Mesendoderm (in vitro differentiated cells): ENCODE data around the gene ZC3H6.
A peak's percentile ranks its signal among the peaks of the same experiment; 100 is the strongest.

Source experiments
- DNase-seq: peaks from one replicate; pipeline ENCODE4 v3.0.0; 2013
- H2AK5ac ChIP-seq: 2 replicates; pipeline ENCODE4 v1.6.1; 2013; ENCODE audit warnings: low read length, inconsistent platforms
- H2BK120ac ChIP-seq: 2 replicates; pipeline ENCODE4 v1.6.1; 2013; ENCODE audit warnings: low read depth, mild to moderate bottlenecking, low read length, moderate library complexity, mixed read lengths
- H2BK15ac ChIP-seq: replicated peaks from 2 replicates; pipeline ENCODE4 v1.6.1; 2013; ENCODE audit warnings: low read depth, mild to moderate bottlenecking, moderate library complexity
- H2BK5ac ChIP-seq: 2 replicates; pipeline ENCODE4 v1.6.1; 2013; ENCODE audit warnings: low read length, inconsistent platforms
- H3K18ac ChIP-seq: 2 replicates; pipeline ENCODE4 v1.6.1; 2013; ENCODE audit warnings: mild to moderate bottlenecking, low read length, mixed read lengths
- H3K23ac ChIP-seq: one replicate; pipeline ENCODE4 v1.6.1; 2013; ENCODE audit warnings: low read length
- H3K27ac ChIP-seq: 2 replicates; pipeline ENCODE4 v1.5.1; 2013; ENCODE audit warnings: low read depth, mild to moderate bottlenecking, inconsistent platforms, low read length, moderate library complexity
- H3K27me3 ChIP-seq: 2 replicates; pipeline ENCODE4 v1.6.1; 2013; ENCODE audit warnings: low read length, control low read depth, mild to moderate bottlenecking, inconsistent platforms; ENCODE audit not compliant: insufficient read depth, poor library complexity
- H3K36me3 ChIP-seq: 2 replicates; pipeline ENCODE4 v1.6.1; 2013; ENCODE audit warnings: low read length, inconsistent platforms; ENCODE audit not compliant: control insufficient read depth, insufficient read depth
- H3K4ac ChIP-seq: one replicate; pipeline ENCODE4 v1.6.1; 2013; ENCODE audit warnings: low read depth, mild to moderate bottlenecking, low read length, moderate library complexity
- H3K4me1 ChIP-seq: 2 replicates; pipeline ENCODE4 v1.6.1; 2013; ENCODE audit warnings: low read depth, low read length, inconsistent platforms; ENCODE audit not compliant: control insufficient read depth
- H3K4me2 ChIP-seq: 2 replicates; pipeline ENCODE4 v1.6.1; 2013; ENCODE audit warnings: low read length
- H3K4me3 ChIP-seq: 2 replicates; pipeline ENCODE4 v1.5.1; 2013; ENCODE audit warnings: mild to moderate bottlenecking, low read length
- H3K56ac ChIP-seq: one replicate; pipeline ENCODE4 v1.6.1; 2013; ENCODE audit warnings: low read length
- H3K79me1 ChIP-seq: 2 replicates; pipeline ENCODE4 v1.6.1; 2013; ENCODE audit warnings: low read length, inconsistent platforms
- H3K79me2 ChIP-seq: 2 replicates; pipeline ENCODE4 v1.6.1; 2013; ENCODE audit warnings: mild to moderate bottlenecking, low read length; ENCODE audit not compliant: control insufficient read depth, insufficient read depth
- H3K9ac ChIP-seq: 2 replicates; pipeline ENCODE4 v1.6.1; 2013; ENCODE audit warnings: low read length, inconsistent platforms
- H4K5ac ChIP-seq: one replicate; pipeline ENCODE4 v1.6.1; 2013; ENCODE audit warnings: low read length
- H4K8ac ChIP-seq: one replicate; pipeline ENCODE4 v1.6.1; 2013; ENCODE audit warnings: low read depth, mild to moderate bottlenecking, control low read depth, low read length, moderate library complexity
- WGBS: extraction: QIAGEN DNeasy Blood & Tissue Kit; methylation state at CpG from one replicate; pipeline ENCODE4 v1.1.7; 2013; ENCODE audit warnings: low lambda C conversion rate, missing lambda C conversion rate; ENCODE audit not compliant: insufficient coverage; ENCODE audit errors: extremely low coverage; 5-methylcytosine and 5-hydroxymethylcytosine counted together

The ZC3H6 gene

DNA sequence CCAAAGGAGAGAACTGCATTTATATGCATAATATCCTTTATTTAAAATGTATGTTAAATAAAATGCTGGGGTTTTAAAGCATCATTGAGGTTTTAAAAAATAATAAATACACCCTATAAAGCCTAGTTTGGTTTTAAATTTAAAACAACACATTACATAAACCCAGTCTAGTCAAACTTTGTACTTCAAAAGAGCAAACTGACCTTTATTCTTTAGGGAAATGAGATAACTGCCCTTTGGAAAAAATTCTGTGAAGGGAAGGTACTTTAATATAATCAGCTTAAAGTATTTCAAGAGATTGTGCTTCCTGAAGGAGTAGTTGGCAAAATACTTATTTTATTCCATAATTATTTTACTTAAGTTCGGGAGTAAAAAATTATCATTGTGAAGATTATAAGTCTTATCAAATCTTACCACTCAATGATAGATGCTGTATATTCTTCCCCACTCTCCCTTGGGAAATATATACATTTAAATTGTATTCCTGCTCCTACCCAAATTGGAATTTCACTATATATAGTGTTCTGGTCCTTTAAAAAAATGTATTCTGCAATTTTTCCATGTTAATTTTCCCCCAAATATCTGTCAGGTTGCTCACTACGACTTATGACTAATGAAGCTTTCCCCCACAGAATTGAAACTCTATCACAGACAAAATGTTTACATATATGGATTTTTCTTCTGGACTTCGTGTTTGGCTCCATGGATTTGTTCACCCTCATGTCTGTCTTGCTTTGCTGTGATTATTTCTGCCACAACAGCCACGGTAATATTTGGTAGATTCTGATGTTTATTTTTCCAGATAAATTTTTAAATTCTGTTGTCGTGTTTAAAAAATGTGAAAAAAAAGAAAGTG is 42.1 kb downstream of the ZC3H6 start:
- H3K56ac ChIP-seq, result no peak overlapping the region
- DNase-seq, result no peak
- H3K9ac ChIP-seq, result no peak overlapping the region
- H3K4me2 ChIP-seq, result no peak overlapping the region
- H3K27ac ChIP-seq, result no peak overlapping the region
- H3K4me1 ChIP-seq, result no peaks in the 10 kb centered on the region
- no peak overlapping the region for H4K5ac ChIP-seq
- H3K18ac ChIP-seq, result no peak overlapping the region
- H3K27me3 ChIP-seq, result no peaks in the 10 kb centered on the region
- 100% methylated on average over 1 of the region's 5 CpGs for WGBS
- no peaks in the 10 kb centered on the region for H3K36me3 ChIP-seq
- H2BK15ac ChIP-seq, result no peak overlapping the region
- H3K4me3 ChIP-seq, result no peak overlapping the region
- no peak overlapping the region for H2BK120ac ChIP-seq
- no peaks in the 10 kb centered on the region for H3K79me2 ChIP-seq
- no peak overlapping the region for H3K4ac ChIP-seq
- H2AK5ac ChIP-seq, result no peak overlapping the region
- peak overlapping the region; percentile 65 for H4K8ac ChIP-seq
- no peaks in the 10 kb centered on the region for H3K79me1 ChIP-seq
- H3K23ac ChIP-seq, result no peak overlapping the region
- H2BK5ac ChIP-seq, result no peak overlapping the region

GRCh38 chr2:112318515-112318914 is 43.1 kb downstream of the ZC3H6 start:
- Histone ChIP-seq H2BK15ac (no peak overlapping the region), H3K23ac (no peak overlapping the region), H3K27ac (no peak overlapping the region), H3K9ac (no peak overlapping the region), H3K36me3 (no peaks in the 10 kb centered on the region), H3K18ac (no peak overlapping the region), H2BK120ac (no peak overlapping the region), H3K4me2 (no peak overlapping the region), H3K4ac (no peak overlapping the region), H3K79me2 (no peaks in the 10 kb centered on the region), H3K79me1 (no peaks in the 10 kb centered on the region), H3K4me3 (no peak overlapping the region), H3K27me3 (no peaks in the 10 kb centered on the region), H2AK5ac (no peak overlapping the region), H2BK5ac (no peak overlapping the region), H4K5ac (no peak overlapping the region), H3K4me1 (no peaks in the 10 kb centered on the region), H4K8ac (no peak overlapping the region), H3K56ac (no peak overlapping the region)
- no CpG with 5 or more reads among the region's 3 CpGs for WGBS
- no peak for DNase-seq

DNA sequence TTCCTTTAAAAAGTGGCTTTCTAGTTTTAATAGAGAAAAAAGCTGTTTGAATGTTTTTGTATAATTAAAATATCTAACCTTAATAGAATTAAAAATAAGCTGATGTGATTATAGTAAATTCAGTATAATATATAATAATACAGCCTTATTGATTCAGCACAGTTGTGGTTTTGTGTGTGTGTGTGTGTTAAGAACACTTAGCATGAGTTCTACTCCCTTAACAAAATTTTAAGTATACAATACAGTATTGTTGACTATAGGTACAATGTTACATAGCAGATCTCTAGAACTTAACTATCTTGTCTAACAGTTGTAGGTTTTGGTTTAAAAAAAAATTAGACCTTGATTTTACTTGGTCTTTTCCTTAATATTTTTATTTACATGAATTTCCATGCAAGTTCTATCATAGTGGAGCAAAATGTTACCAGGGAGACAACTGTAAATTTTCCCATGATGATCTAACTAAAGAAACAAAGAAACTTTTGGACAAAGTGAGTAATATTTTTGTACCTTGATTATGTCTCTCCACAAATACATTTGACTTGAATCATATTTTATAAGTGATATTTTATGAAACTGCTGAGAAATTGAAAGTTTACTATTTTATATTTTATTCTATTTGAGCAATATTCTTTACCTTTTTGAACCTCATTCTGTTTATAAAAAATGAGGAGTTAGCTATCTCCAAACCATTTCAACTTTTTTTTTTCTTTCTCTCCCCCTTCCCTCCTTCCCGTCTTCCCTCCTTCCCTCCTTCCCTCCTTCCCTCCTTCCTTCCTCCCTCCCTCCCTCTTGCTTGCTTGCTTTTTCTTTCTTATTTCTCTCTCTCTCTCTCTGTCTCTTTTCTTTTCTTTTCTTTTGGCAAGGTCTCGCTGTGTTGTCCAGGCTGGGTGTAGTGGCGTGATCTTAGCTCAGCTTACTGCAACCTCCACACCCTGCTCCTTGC is 46.3 kb downstream of the ZC3H6 start:
- no peaks in the 10 kb centered on the region for H3K27me3 ChIP-seq
- H3K23ac ChIP-seq, result no peak overlapping the region
- no peak overlapping the region for H2AK5ac ChIP-seq
- no peak overlapping the region for H2BK15ac ChIP-seq
- no peak for DNase-seq
- H4K8ac ChIP-seq, result no peak overlapping the region
- H3K4ac ChIP-seq, result no peak overlapping the region
- H3K4me2 ChIP-seq, result no peak overlapping the region
- H3K18ac ChIP-seq, result no peak overlapping the region
- H3K27ac ChIP-seq, result no peak overlapping the region
- no peak overlapping the region for H3K56ac ChIP-seq
- H3K79me2 ChIP-seq, result no peaks in the 10 kb centered on the region
- no peak overlapping the region for H2BK120ac ChIP-seq
- no CpG with 5 or more reads among the region's 3 CpGs for WGBS
- no peak overlapping the region for H2BK5ac ChIP-seq
- H3K4me1 ChIP-seq, result no peaks in the 10 kb centered on the region
- H3K36me3 ChIP-seq, result no peaks in the 10 kb centered on the region
- no peak overlapping the region for H4K5ac ChIP-seq
- H3K9ac ChIP-seq, result no peak overlapping the region
- H3K79me1 ChIP-seq, result no peaks in the 10 kb centered on the region
- no peak overlapping the region for H3K4me3 ChIP-seq

- no peak overlapping the region for H2BK120ac ChIP-seq
- H3K4me1 ChIP-seq, result no peaks in the 10 kb centered on the region
- no peak overlapping the region for H3K4me3 ChIP-seq
- DNase-seq, result peak; percentile 69
- no peak overlapping the region for H3K56ac ChIP-seq
- no peak overlapping the region for H3K27ac ChIP-seq
- H3K23ac ChIP-seq, result no peak overlapping the region
- no peaks in the 10 kb centered on the region for H3K36me3 ChIP-seq
- no peak overlapping the region for H4K8ac ChIP-seq
- no peaks in the 10 kb centered on the region for H3K27me3 ChIP-seq
- H3K18ac ChIP-seq, result no peak overlapping the region
- no peak overlapping the region for H3K4me2 ChIP-seq
- no peaks in the 10 kb centered on the region for H3K79me1 ChIP-seq
- no peak overlapping the region for H3K9ac ChIP-seq
- H2AK5ac ChIP-seq, result no peak overlapping the region
- no peak overlapping the region for H4K5ac ChIP-seq
- H2BK15ac ChIP-seq, result no peak overlapping the region
- no peaks in the 10 kb centered on the region for H3K79me2 ChIP-seq
- no CpG with 5 or more reads among the region's 3 CpGs for WGBS
- no peak overlapping the region for H3K4ac ChIP-seq
- no peak overlapping the region for H2BK5ac ChIP-seq
These were observed 47.5 kb downstream of the ZC3H6 start for GRCh38 chr2:112322919-112323318.

GRCh38 chr2:112332123-112332696 is 56.8 kb downstream of the ZC3H6 start:
- H3K79me2 ChIP-seq, result no peaks in the 10 kb centered on the region
- H3K4me2 ChIP-seq, result no peak overlapping the region
- H3K36me3 ChIP-seq, result no peaks in the 10 kb centered on the region
- H4K5ac ChIP-seq, result no peak overlapping the region
- H4K8ac ChIP-seq, result no peak overlapping the region
- H2BK15ac ChIP-seq, result no peak overlapping the region
- H2AK5ac ChIP-seq, result no peak overlapping the region
- no peak for DNase-seq
- no peak overlapping the region for H3K4me3 ChIP-seq
- WGBS, result no CpG with 5 or more reads among the region's 5 CpGs
- H3K27ac ChIP-seq, result no peak overlapping the region
- H3K4ac ChIP-seq, result no peak overlapping the region
- no peak overlapping the region for H2BK120ac ChIP-seq
- no peaks in the 10 kb centered on the region for H3K4me1 ChIP-seq
- H3K79me1 ChIP-seq, result no peaks in the 10 kb centered on the region
- no peak overlapping the region for H3K56ac ChIP-seq
- H3K9ac ChIP-seq, result no peak overlapping the region
- no peak overlapping the region for H2BK5ac ChIP-seq
- no peaks in the 10 kb centered on the region for H3K27me3 ChIP-seq
- H3K18ac ChIP-seq, result no peak overlapping the region
- H3K23ac ChIP-seq, result no peak overlapping the region
